ENCODE measurements around the gene NPS. TPM values are rescaled to one million over a fixed set of nuclear protein-coding genes. Genes with fewer than 3 reads are reported as not detected.

NPS gene, protein sequence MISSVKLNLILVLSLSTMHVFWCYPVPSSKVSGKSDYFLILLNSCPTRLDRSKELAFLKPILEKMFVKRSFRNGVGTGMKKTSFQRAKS
- not detected for polyA plus RNA-seq (2013, experiment 1 of 2)
- not detected for polyA plus RNA-seq (2013, experiment 2 of 2)

DNA sequence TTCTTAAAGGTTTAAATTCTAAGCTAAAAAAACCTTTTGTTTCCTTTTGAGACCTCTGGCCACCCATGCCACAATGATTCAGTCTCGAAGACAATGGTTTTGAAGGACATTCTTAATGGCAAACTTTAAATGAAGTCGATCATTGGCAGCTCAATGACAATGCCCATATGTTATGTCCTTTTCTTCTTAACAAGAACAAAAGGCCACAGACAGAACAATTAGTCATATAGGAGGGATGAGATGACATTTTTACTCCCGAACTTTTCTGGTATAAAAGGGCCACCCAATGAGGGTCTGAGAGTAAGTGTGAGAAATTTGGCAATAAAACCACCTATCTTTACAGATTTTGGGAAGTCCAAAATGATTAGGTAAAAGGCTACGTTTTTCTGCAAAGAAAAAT lies at the start of gene NPS:
Gene NPS, plus strand, starts transcription at position 301 of the 400 bp plus-strand sequence. Its CDS starts 60 bp downstream, at position 361.
- H3K4me1 ChIP-seq (ENCODE audit: insufficient read depth, low read length), result peaks cover 3% of the 10 kb centered on the region; the same call in 1 of the 2 replicates
- H3K36me3 ChIP-seq (ENCODE audit: insufficient read depth, low read length), result no peaks in the 10 kb centered on the region
- H3K9ac ChIP-seq (ENCODE audit: low read depth, low read length), result no peak within 1 kb of the TSS
- no peaks in the 10 kb centered on the region for H3K27me3 ChIP-seq (ENCODE audit: insufficient read depth, low read length)
- H3K27ac ChIP-seq (ENCODE audit: low read depth, low read length), result no peak within 1 kb of the TSS
- 94% methylated on average over 3 of the region's 4 CpGs for WGBS
- no peak within 1 kb of the TSS for H3K4me3 ChIP-seq (ENCODE audit: low read length)
- H3K9me3 ChIP-seq (ENCODE audit: insufficient read depth, low read depth, low read length), result peaks cover 10% of the 10 kb centered on the region; the same call in 1 of the 2 replicates

DNA sequence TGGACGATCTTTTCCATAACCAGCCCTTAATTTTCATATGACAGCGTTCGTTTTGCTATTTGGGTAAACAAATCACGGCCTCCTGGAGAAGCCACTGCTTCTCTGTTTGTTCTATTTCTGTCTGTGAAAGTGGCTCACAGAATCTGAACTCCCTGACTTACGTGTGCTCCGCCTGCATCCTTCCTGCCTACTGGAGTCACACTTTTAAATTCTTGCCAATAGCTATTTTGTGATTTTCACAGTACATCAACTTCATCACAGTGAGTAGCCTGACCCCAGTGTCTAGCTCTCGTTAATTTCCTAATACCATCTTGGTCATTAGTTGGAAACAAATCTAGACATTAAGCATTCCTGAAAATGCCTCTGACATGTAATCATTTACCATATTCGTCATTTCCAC lies 49.0 kb upstream of the NPS start:
- no peak overlapping the region for H3K27ac ChIP-seq (ENCODE audit: low read depth, low read length)
- H3K4me3 ChIP-seq (ENCODE audit: low read length), result no peak overlapping the region
- H3K27me3 ChIP-seq (ENCODE audit: insufficient read depth, low read length), result no peaks in the 10 kb centered on the region
- H3K9ac ChIP-seq (ENCODE audit: low read depth, low read length), result no peak overlapping the region
- no peaks in the 10 kb centered on the region for H3K36me3 ChIP-seq (ENCODE audit: insufficient read depth, low read length)
- WGBS, result 93% methylated on average over 8 of the region's 8 CpGs
- H3K9me3 ChIP-seq (ENCODE audit: insufficient read depth, low read depth, low read length), result no peaks in the 10 kb centered on the region
- H3K4me1 ChIP-seq (ENCODE audit: insufficient read depth, low read length), result no peaks in the 10 kb centered on the region

GRCh38 chr10:127506094-127506493 lies 43.0 kb upstream of the NPS start:
- Histone ChIP-seq H3K27ac (ENCODE audit: low read depth, low read length) (no peak overlapping the region), H3K36me3 (ENCODE audit: insufficient read depth, low read length) (no peaks in the 10 kb centered on the region), H3K4me1 (ENCODE audit: insufficient read depth, low read length) (peaks cover 3% of the 10 kb centered on the region; the same call in 1 of the 2 replicates), H3K4me3 (ENCODE audit: low read length) (no peak overlapping the region), H3K9me3 (ENCODE audit: insufficient read depth, low read depth, low read length) (no peaks in the 10 kb centered on the region), H3K27me3 (ENCODE audit: insufficient read depth, low read length) (no peaks in the 10 kb centered on the region), H3K9ac (ENCODE audit: low read depth, low read length) (no peak overlapping the region)
- WGBS, result 90% methylated on average over 9 of the region's 9 CpGs

DNA sequence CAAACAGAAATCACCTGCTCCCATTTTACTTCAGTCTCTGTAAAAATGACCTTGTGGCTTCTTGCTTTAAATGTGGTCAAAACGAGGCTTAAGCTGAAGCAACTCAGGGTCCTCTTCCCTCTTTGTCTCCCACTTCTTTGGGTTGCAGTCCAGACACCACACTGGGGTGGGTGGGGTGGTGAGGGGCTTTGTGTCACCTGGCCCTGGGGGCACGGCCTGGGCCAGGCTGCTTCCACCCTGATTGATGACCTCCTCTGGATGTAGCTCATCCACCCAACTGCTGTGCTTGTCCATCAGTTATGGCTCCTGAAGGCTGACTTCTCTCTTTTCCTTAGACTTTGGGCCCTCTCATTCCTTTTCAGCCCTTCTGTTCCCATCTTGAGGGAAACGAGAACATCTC lies 26.8 kb upstream of the NPS start:
- Histone ChIP-seq H3K27me3 (ENCODE audit: insufficient read depth, low read length) (no peaks in the 10 kb centered on the region), H3K9me3 (ENCODE audit: insufficient read depth, low read depth, low read length) (no peaks in the 10 kb centered on the region), H3K36me3 (ENCODE audit: insufficient read depth, low read length) (no peaks in the 10 kb centered on the region), H3K4me3 (ENCODE audit: low read length) (no peak overlapping the region), H3K9ac (ENCODE audit: low read depth, low read length) (no peak overlapping the region), H3K27ac (ENCODE audit: low read depth, low read length) (no peak overlapping the region), H3K4me1 (ENCODE audit: insufficient read depth, low read length) (peaks cover 4% of the 10 kb centered on the region; the same call in 1 of the 2 replicates)
- 96% methylated on average over 3 of the region's 3 CpGs for WGBS

GRCh38 chr10:127523476-127523875 lies 25.6 kb upstream of the NPS start:
- no peaks in the 10 kb centered on the region for H3K27me3 ChIP-seq (ENCODE audit: insufficient read depth, low read length)

GRCh38 chr10:127524229-127524628 lies 24.9 kb upstream of the NPS start:
- Histone ChIP-seq H3K4me3 (ENCODE audit: low read length) (no peak overlapping the region), H3K4me1 (ENCODE audit: insufficient read depth, low read length) (peaks cover 4% of the 10 kb centered on the region; the same call in 1 of the 2 replicates), H3K9me3 (ENCODE audit: insufficient read depth, low read depth, low read length) (no peaks in the 10 kb centered on the region), H3K27ac (ENCODE audit: low read depth, low read length) (no peak overlapping the region), H3K27me3 (ENCODE audit: insufficient read depth, low read length) (no peaks in the 10 kb centered on the region), H3K9ac (ENCODE audit: low read depth, low read length) (no peak overlapping the region), H3K36me3 (ENCODE audit: insufficient read depth, low read length) (no peaks in the 10 kb centered on the region)
- 47% methylated on average over 1 of the region's 1 CpG for WGBS

More at GRCh38 chr10:127523476-127523875, 25.6 kb upstream of the NPS start:
- Histone ChIP-seq H3K36me3 (ENCODE audit: insufficient read depth, low read length) (no peaks in the 10 kb centered on the region), H3K27ac (ENCODE audit: low read depth, low read length) (no peak overlapping the region), H3K4me1 (ENCODE audit: insufficient read depth, low read length) (peaks cover 4% of the 10 kb centered on the region; the same call in 1 of the 2 replicates), H3K9ac (ENCODE audit: low read depth, low read length) (no peak overlapping the region), H3K4me3 (ENCODE audit: low read length) (no peak overlapping the region), H3K9me3 (ENCODE audit: insufficient read depth, low read depth, low read length) (no peaks in the 10 kb centered on the region)
- WGBS, result 92% methylated on average over 6 of the region's 6 CpGs

GRCh38 chr10:127524908-127525665 lies 24.0 kb upstream of the NPS start:
- Histone ChIP-seq H3K9me3 (ENCODE audit: insufficient read depth, low read depth, low read length) (no peaks in the 10 kb centered on the region), H3K4me3 (ENCODE audit: low read length) (no peak overlapping the region), H3K36me3 (ENCODE audit: insufficient read depth, low read length) (no peaks in the 10 kb centered on the region), H3K27ac (ENCODE audit: low read depth, low read length) (no peak overlapping the region), H3K4me1 (ENCODE audit: insufficient read depth, low read length) (peaks cover 4% of the 10 kb centered on the region; the same call in 1 of the 2 replicates), H3K9ac (ENCODE audit: low read depth, low read length) (no peak overlapping the region), H3K27me3 (ENCODE audit: insufficient read depth, low read length) (no peaks in the 10 kb centered on the region)
- WGBS, result 85% methylated on average over 7 of the region's 7 CpGs

GRCh38 chr10:127525686-127526085 lies 23.4 kb upstream of the NPS start:
- whole genome bisulfite sequencing, result 95% methylated on average over 2 of the region's 3 CpGs

GRCh38 chr10:127526161-127526560 lies 22.9 kb upstream of the NPS start:
- no peak overlapping the region for H3K27ac ChIP-seq (ENCODE audit: low read depth, low read length)
- 88% methylated on average over 4 of the region's 4 CpGs for WGBS
- no peak overlapping the region for H3K4me3 ChIP-seq (ENCODE audit: low read length)
- peaks cover 4% of the 10 kb centered on the region; the same call in 1 of the 2 replicates for H3K4me1 ChIP-seq (ENCODE audit: insufficient read depth, low read length)
- no peaks in the 10 kb centered on the region for H3K9me3 ChIP-seq (ENCODE audit: insufficient read depth, low read depth, low read length)
- H3K9ac ChIP-seq (ENCODE audit: low read depth, low read length), result no peak overlapping the region
- H3K36me3 ChIP-seq (ENCODE audit: insufficient read depth, low read length), result no peaks in the 10 kb centered on the region
- H3K27me3 ChIP-seq (ENCODE audit: insufficient read depth, low read length), result no peaks in the 10 kb centered on the region

More at GRCh38 chr10:127525686-127526085, 23.4 kb upstream of the NPS start:
- Histone ChIP-seq H3K27me3 (ENCODE audit: insufficient read depth, low read length) (no peaks in the 10 kb centered on the region), H3K4me3 (ENCODE audit: low read length) (no peak overlapping the region), H3K4me1 (ENCODE audit: insufficient read depth, low read length) (peaks cover 4% of the 10 kb centered on the region; the same call in 1 of the 2 replicates), H3K27ac (ENCODE audit: low read depth, low read length) (no peak overlapping the region), H3K9ac (ENCODE audit: low read depth, low read length) (no peak overlapping the region), H3K36me3 (ENCODE audit: insufficient read depth, low read length) (no peaks in the 10 kb centered on the region), H3K9me3 (ENCODE audit: insufficient read depth, low read depth, low read length) (no peaks in the 10 kb centered on the region)

GRCh38 chr10:127527320-127527719 lies 21.8 kb upstream of the NPS start:
- Histone ChIP-seq H3K4me3 (ENCODE audit: low read length) (no peak overlapping the region), H3K4me1 (ENCODE audit: insufficient read depth, low read length) (peaks cover 4% of the 10 kb centered on the region; the same call in 1 of the 2 replicates), H3K27ac (ENCODE audit: low read depth, low read length) (no peak overlapping the region), H3K36me3 (ENCODE audit: insufficient read depth, low read length) (no peaks in the 10 kb centered on the region), H3K9ac (ENCODE audit: low read depth, low read length) (no peak overlapping the region), H3K27me3 (ENCODE audit: insufficient read depth, low read length) (no peaks in the 10 kb centered on the region), H3K9me3 (ENCODE audit: insufficient read depth, low read depth, low read length) (no peaks in the 10 kb centered on the region)
- WGBS, result 88% methylated on average over 4 of the region's 4 CpGs

- Histone ChIP-seq H3K4me3 (ENCODE audit: low read length) (no peak overlapping the region), H3K9ac (ENCODE audit: low read depth, low read length) (no peak overlapping the region), H3K27ac (ENCODE audit: low read depth, low read length) (no peak overlapping the region), H3K9me3 (ENCODE audit: insufficient read depth, low read depth, low read length) (no peaks in the 10 kb centered on the region), H3K36me3 (ENCODE audit: insufficient read depth, low read length) (no peaks in the 10 kb centered on the region), H3K4me1 (ENCODE audit: insufficient read depth, low read length) (peaks cover 4% of the 10 kb centered on the region; the same call in 1 of the 2 replicates), H3K27me3 (ENCODE audit: insufficient read depth, low read length) (no peaks in the 10 kb centered on the region)
- WGBS, result 89% methylated on average over 8 of the region's 8 CpGs
These were observed 21.2 kb upstream of the NPS start for GRCh38 chr10:127527891-127528290.

All from HUES64 (cell line).